Measurements from ENCODE around the gene LTF. TPM values are rescaled to one million over a fixed set of nuclear protein-coding genes. Genes with fewer than 3 reads are reported as not detected.

The LTF gene
- total and polyA plus RNA-seq, 9 of the 15 experiments (the other 6 are each of a cell fraction or from before 2014, with no cell fraction given) = 0.07 TPM; not detected in 8

GRCh38 chr3:46508850-46509591, 44.3 kb upstream of the LTF start (continued):
- TF ChIP-seq MTA3 (IDR thresholded peaks at IDR 0.05; ENCODE audit: borderline replicate concordance) (peak; percentile 93), PREB (CRISPR knock-in tag; IDR thresholded peaks at IDR 0.05) (no peak), RBM17 (IDR thresholded peaks at IDR 0.05; ENCODE audit: borderline replicate concordance, low read depth, low read length) (no peak), GATAD2B (IDR thresholded peaks at IDR 0.05; ENCODE audit: borderline replicate concordance) (peak; percentile 98), SREBF1 (IDR thresholded peaks at IDR 0.05; ENCODE audit: borderline replicate concordance, low read depth, low read length) (no peak), ZC3H8 (IDR thresholded peaks at IDR 0.05) (peak; percentile 85; the same call in 1 of the 2 replicates), GABPB1 (CRISPR knock-in tag; IDR thresholded peaks at IDR 0.05) (no peak), ESRRB (CRISPR knock-in tag; IDR thresholded peaks at IDR 0.05; ENCODE audit: borderline replicate concordance) (no peak), ZMIZ1 (IDR thresholded peaks at IDR 0.05; ENCODE audit: low read depth in 2 of 2, low read length in 2 of 2) (peak in 1 of 2 experiments; percentile 99; a peak in 2 of 4 replicates), KLF13 (tag; IDR thresholded peaks at IDR 0.05; ENCODE audit: borderline replicate concordance, low read depth) (no peak), BDP1 (IDR thresholded peaks at IDR 0.05; ENCODE audit: insufficient read depth, insufficient read length) (peak; percentile 9), MYC (IDR thresholded peaks at IDR 0.05; ENCODE audit: low read depth, low read length) (peak; percentile 76), MYC (CRISPR knock-in tag; IDR thresholded peaks at IDR 0.05; ENCODE audit: borderline replicate concordance, low read depth) (no peak), CREB5 (CRISPR knock-in tag; IDR thresholded peaks at IDR 0.05) (no peak), TCF15 (CRISPR knock-in tag; IDR thresholded peaks at IDR 0.05) (no peak), MIER1 (IDR thresholded peaks at IDR 0.05; ENCODE audit: low read depth) (no peak), NR3C1 (CRISPR knock-in tag; IDR thresholded peaks at IDR 0.05) (no peak), ZNF3 (CRISPR knock-in tag; IDR thresholded peaks at IDR 0.05) (no peak), MTF1 (CRISPR knock-in tag; IDR thresholded peaks at IDR 0.05; ENCODE audit: borderline replicate concordance) (no peak), ATF7 (IDR thresholded peaks at IDR 0.05) (peak; percentile 96), KDM4B (IDR thresholded peaks at IDR 0.05; ENCODE audit: borderline replicate concordance in 2 of 2, low read depth in 1 of 2) (no peak), FOXM1 (IDR thresholded peaks at IDR 0.05; ENCODE audit: low read depth) (peak; percentile 99), FOXM1 (CRISPR knock-in tag; IDR thresholded peaks at IDR 0.05; ENCODE audit: low read depth) (no peak)

All from K562 (cell line).